Endothelial cell (in vitro differentiated cells): ENCODE data around the gene FAM237A. TPM values are rescaled to one million over a fixed set of nuclear protein-coding genes. Genes with fewer than 3 reads are reported as not detected.

ENCODE experiments used
- DNase-seq: peaks from one replicate; pipeline ENCODE4 v3.0.0; 2021; ENCODE audit warnings: low spot score
- H3K27ac Mint-ChIP-seq: one replicate; pipeline ENCODE4 v1.8.0; 2021; ENCODE audit warnings: mixed read lengths, inconsistent platforms; ENCODE audit not compliant: unreplicated experiment
- H3K27me3 Mint-ChIP-seq: one replicate; pipeline ENCODE4 v1.8.0; 2021; ENCODE audit warnings: mild to moderate bottlenecking, moderate library complexity, mixed read lengths, inconsistent platforms; ENCODE audit not compliant: unreplicated experiment
- H3K36me3 Mint-ChIP-seq: one replicate; pipeline ENCODE4 v1.8.0; 2021; ENCODE audit warnings: mild to moderate bottlenecking, low read depth, mixed read lengths, inconsistent platforms; ENCODE audit not compliant: unreplicated experiment
- H3K4me1 Mint-ChIP-seq: one replicate; pipeline ENCODE4 v1.8.0; 2021; ENCODE audit warnings: mild to moderate bottlenecking, mixed read lengths, inconsistent platforms; ENCODE audit not compliant: unreplicated experiment
- H3K4me3 Mint-ChIP-seq: one replicate; pipeline ENCODE4 v1.8.0; 2021; ENCODE audit warnings: mild to moderate bottlenecking, mixed read lengths, inconsistent platforms; ENCODE audit not compliant: unreplicated experiment
- H3K9me3 Mint-ChIP-seq: one replicate; pipeline ENCODE4 v1.8.0; 2021; ENCODE audit warnings: mixed read lengths, inconsistent platforms; ENCODE audit not compliant: unreplicated experiment
- CTCF ChIP-seq: fragments of 200-600 bp; sonication (generic); IDR thresholded peaks from one replicate; pipeline ENCODE4 v1.5.0; 2021; ENCODE audit warnings: antibody characterized with exemption; ENCODE audit not compliant: unreplicated experiment
- total RNA-seq: library from RNA; stranded (reverse); fragmentation: NEBNext Ultra II Directional; extraction: Animal tissue kit (Norgen Biotek cat#: 25700); gene quantifications from one replicate; pipeline ENCODE4 v1.2.1, GENCODE V29; 2021; ENCODE audit not compliant: unreplicated experiment

Gene FAM237A
- total RNA-seq, 1 donor from 2014 or later, result not detected

GRCh38 chr2:206641226-206641625 is 1.1 kb upstream of the FAM237A start:
- TF ChIP-seq CTCF, result no peak
- Mint-ChIP-seq H3K36me3 (no peaks in the 10 kb centered on the region), H3K4me1 (peaks cover 2% of the 10 kb centered on the region), H3K4me3 (peak overlapping the region; percentile 17), H3K27me3 (no peaks in the 10 kb centered on the region), H3K9me3 (no peaks in the 10 kb centered on the region), H3K27ac (no peak overlapping the region)
- no peak for DNase-seq

GRCh38 chr2:206647985-206648384 is 5.7 kb downstream of the FAM237A start:
- H3K27ac Mint-ChIP-seq, result no peak overlapping the region
- no peak overlapping the region for H3K4me3 Mint-ChIP-seq
- H3K4me1 Mint-ChIP-seq, result no peaks in the 10 kb centered on the region
- DNase-seq, result no peak
- no peaks in the 10 kb centered on the region for H3K9me3 Mint-ChIP-seq
- no peaks in the 10 kb centered on the region for H3K27me3 Mint-ChIP-seq
- H3K36me3 Mint-ChIP-seq, result no peaks in the 10 kb centered on the region
- no peak for TF ChIP-seq CTCF

GRCh38 chr2:206657087-206657486 is 14.8 kb downstream of the FAM237A start:
- Mint-ChIP-seq H3K4me1 (no peaks in the 10 kb centered on the region), H3K36me3 (no peaks in the 10 kb centered on the region), H3K9me3 (no peaks in the 10 kb centered on the region), H3K4me3 (no peak overlapping the region), H3K27me3 (peaks cover 2% of the 10 kb centered on the region), H3K27ac (no peak overlapping the region)
- no peak for TF ChIP-seq CTCF
- no peak for DNase-seq

- Mint-ChIP-seq H3K27me3 (no peaks in the 10 kb centered on the region), H3K4me3 (no peak overlapping the region), H3K9me3 (no peaks in the 10 kb centered on the region), H3K36me3 (peaks cover 4% of the 10 kb centered on the region), H3K4me1 (peaks cover 6% of the 10 kb centered on the region), H3K27ac (no peak overlapping the region)
- no peak for TF ChIP-seq CTCF
- no peak for DNase-seq
Measured at GRCh38 chr2:206665251-206665650, 23.0 kb downstream of the FAM237A start.

GRCh38 chr2:206670531-206671319 is 28.4 kb downstream of the FAM237A start:
- H3K27ac Mint-ChIP-seq, result no peak overlapping the region
- TF ChIP-seq CTCF, result no peak
- H3K9me3 Mint-ChIP-seq, result no peaks in the 10 kb centered on the region
- H3K4me3 Mint-ChIP-seq, result no peak overlapping the region
- DNase-seq, result no peak
- H3K4me1 Mint-ChIP-seq, result peaks cover 8% of the 10 kb centered on the region
- H3K27me3 Mint-ChIP-seq, result no peaks in the 10 kb centered on the region
- peaks cover 4% of the 10 kb centered on the region for H3K36me3 Mint-ChIP-seq
